ENCODE measurements around the gene OR13C8.

The OR13C8 gene

DNA sequence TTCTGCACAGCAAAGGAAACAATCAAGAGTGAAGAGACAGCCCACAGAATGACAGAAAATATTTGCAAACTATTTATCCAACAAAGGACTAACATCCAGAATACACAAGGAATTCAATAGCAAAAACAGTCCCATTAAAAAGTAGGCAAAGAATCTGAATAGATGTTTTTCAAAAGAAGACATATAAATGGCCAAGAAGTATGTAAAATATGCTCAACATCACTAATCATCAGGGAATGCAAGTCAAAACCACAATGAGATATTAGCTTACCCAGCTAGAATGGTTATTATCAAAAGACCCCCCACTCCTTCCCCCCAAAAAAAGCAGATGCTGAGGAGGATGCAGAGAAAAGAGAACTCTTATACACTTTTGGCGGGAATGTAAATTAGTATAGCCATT is 13.4 kb upstream of the OR13C8 start:
- DNase-seq (ENCODE audit: extremely low spot score), result no peak
- ChIA-PET CTCF (no interaction called here), POLR2A (no interaction called here)
- TF ChIP-seq, protein P1, sequence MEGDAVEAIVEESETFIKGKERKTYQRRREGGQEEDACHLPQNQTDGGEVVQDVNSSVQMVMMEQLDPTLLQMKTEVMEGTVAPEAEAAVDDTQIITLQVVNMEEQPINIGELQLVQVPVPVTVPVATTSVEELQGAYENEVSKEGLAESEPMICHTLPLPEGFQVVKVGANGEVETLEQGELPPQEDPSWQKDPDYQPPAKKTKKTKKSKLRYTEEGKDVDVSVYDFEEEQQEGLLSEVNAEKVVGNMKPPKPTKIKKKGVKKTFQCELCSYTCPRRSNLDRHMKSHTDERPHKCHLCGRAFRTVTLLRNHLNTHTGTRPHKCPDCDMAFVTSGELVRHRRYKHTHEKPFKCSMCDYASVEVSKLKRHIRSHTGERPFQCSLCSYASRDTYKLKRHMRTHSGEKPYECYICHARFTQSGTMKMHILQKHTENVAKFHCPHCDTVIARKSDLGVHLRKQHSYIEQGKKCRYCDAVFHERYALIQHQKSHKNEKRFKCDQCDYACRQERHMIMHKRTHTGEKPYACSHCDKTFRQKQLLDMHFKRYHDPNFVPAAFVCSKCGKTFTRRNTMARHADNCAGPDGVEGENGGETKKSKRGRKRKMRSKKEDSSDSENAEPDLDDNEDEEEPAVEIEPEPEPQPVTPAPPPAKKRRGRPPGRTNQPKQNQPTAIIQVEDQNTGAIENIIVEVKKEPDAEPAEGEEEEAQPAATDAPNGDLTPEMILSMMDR (IDR thresholded peaks at IDR 0.05; ENCODE audit: control extremely low read depth, extremely low read depth, low read depth, missing control alignments), result no peak

DNA sequence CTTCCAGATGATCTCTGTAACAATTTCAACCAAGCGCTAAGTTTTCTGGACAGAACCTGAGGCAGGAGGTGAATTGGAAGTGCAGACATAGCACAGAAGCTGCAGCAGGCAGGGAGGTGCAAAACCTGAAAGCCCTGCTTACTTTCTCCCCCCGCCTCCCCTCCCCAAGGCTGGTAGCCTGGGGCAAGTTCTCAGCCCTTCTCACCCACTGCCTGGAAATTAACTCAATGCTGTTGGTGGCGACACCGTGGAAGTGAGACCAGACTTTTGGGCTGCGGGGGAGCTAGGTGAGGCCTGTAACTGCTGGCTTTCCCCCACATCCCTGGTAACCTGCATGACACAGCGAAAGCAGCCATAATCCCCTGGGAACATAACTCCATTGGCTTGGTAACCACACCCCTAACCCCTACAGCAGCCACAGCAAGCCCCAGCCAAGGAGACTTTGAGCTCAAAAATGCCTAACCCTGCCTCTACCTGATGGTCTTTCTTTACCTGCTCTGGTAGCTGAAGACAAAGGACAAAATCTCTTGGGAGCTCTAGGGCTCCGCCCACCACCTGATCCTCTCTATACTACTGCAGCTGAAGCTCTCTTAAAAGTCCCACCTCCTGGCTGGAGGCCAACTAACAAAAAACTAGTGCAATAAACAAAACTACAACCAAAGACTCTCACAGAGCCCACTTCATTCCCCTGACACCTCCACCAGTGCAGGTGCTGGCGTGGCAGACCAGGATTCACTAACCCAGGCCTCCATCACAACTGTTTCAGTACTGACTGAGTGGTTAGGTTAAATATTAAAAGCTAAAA is 11.9 kb upstream of the OR13C8 start:
- POLR2A ChIA-PET, result no interaction called here
- CTCF ChIA-PET, result interaction anchor here (0.8 kb wide), 1 partner anchor 25 kb away, joined by 3 read pairs; no protein-coding TSS in a partner anchor
- no peak for DNase-seq (ENCODE audit: extremely low spot score)
- TF ChIP-seq, protein P1 (IDR thresholded peaks at IDR 0.05; ENCODE audit: control extremely low read depth, extremely low read depth, low read depth, missing control alignments), result no peak

DNA sequence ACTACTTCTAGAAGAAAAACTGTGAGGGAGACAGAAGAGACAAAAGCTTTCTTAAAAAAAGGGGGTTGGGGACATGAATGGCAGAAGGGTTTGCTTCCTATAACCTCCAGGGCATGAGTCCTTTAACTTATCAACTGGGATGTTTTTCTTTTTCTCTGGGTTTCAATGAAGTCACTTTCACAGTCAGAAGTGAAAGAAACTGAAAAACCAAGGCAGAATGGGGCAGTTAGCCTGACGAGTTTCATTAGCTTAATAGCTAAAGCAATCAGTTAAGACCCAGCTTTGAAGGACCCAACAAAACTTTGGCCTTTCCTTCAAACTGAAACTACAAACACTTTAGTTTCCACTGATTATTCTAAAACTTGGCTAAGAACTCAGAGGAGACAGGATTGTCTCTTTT is 4.6 kb upstream of the OR13C8 start:
- ChIA-PET POLR2A (no interaction called here), CTCF (no interaction called here)
- DNase-seq (ENCODE audit: extremely low spot score), result no peak
- TF ChIP-seq, protein P1 (IDR thresholded peaks at IDR 0.05; ENCODE audit: control extremely low read depth, extremely low read depth, low read depth, missing control alignments), result no peak

GRCh38 chr9:104572612-104573011 is 3.6 kb downstream of the OR13C8 start:
- POLR2A ChIA-PET, result no interaction called here
- CTCF ChIA-PET, result no interaction called here
- no peak for DNase-seq (ENCODE audit: extremely low spot score)
- TF ChIP-seq, protein P1 (IDR thresholded peaks at IDR 0.05; ENCODE audit: control extremely low read depth, extremely low read depth, low read depth, missing control alignments), result no peak

GRCh38 chr9:104575456-104575855 is 6.5 kb downstream of the OR13C8 start:
- TF ChIP-seq, protein P1 (IDR thresholded peaks at IDR 0.05; ENCODE audit: control extremely low read depth, extremely low read depth, low read depth, missing control alignments), result no peak
- no peak for DNase-seq (ENCODE audit: extremely low spot score)
- ChIA-PET POLR2A (no interaction called here), CTCF (no interaction called here)

GRCh38 chr9:104577263-104577662 is 8.3 kb downstream of the OR13C8 start:
- POLR2A ChIA-PET, result no interaction called here
- no peak for DNase-seq (ENCODE audit: extremely low spot score)
- TF ChIP-seq, protein P1 (IDR thresholded peaks at IDR 0.05; ENCODE audit: control extremely low read depth, extremely low read depth, low read depth, missing control alignments), result no peak
- CTCF ChIA-PET, result no interaction called here

Measured in GM10248 (cell line).